Sigmoid colon (tissue), 7 donors: Measurements from ENCODE around the gene TMEM88. TPM values are rescaled to one million over a fixed set of nuclear protein-coding genes. Genes with fewer than 3 reads are reported as not detected.
A peak's percentile ranks its signal among the peaks of the same experiment; 100 is the strongest.

ENCODE experiments used
- DNase-seq: peaks from one replicate; pipeline ENCODE4 v3.0.0-alpha.2; 2019
- H3K27ac ChIP-seq, 4 donors: fragments of 200-600 bp; sonication (generic); one replicate each; pipeline ENCODE4 v1.5.1; 2016 to 2019; ENCODE audit warnings: mild to moderate bottlenecking in 1 of 4
- H3K27me3 ChIP-seq, 3 donors: fragments of 200-600 bp; sonication (generic); one replicate each; pipeline ENCODE4 v1.5.1; 2019; ENCODE audit warnings: mild to moderate bottlenecking in 1 of 3
- H3K36me3 ChIP-seq, 4 donors: fragments of 200-600 bp; sonication (generic); one replicate each; pipeline ENCODE4 v1.5.1; 2016 to 2019
- H3K4me1 ChIP-seq, 4 donors: fragments of 200-600 bp; sonication (generic); one replicate each; pipeline ENCODE4 v1.5.1; 2017 to 2019
- H3K4me3 ChIP-seq, 4 donors: fragments of 200-600 bp; sonication (generic); one replicate each; pipeline ENCODE4 v1.5.1; 2017 to 2019; ENCODE audit warnings: mild to moderate bottlenecking in 2 of 4, moderate library complexity in 1 of 4
- H3K9me3 ChIP-seq, 4 donors: fragments of 200-600 bp in 3 of 4; sonication (generic) in 3 of 4; one replicate each; pipeline versions ENCODE4 v1.5.1 to v1.6.1; 2013 to 2019
- CTCF ChIP-seq, 4 experiments: fragments of 450-650 bp in 3 of 4; fragments of 200-600 bp in 1 of 4; IDR thresholded peaks; one replicate each; pipeline ENCODE4 v1.5.1; 2016 to 2019; ENCODE audit warnings: antibody characterized with exemption in 4 of 4, mild to moderate bottlenecking in 3 of 4, moderate library complexity in 2 of 4
- EP300 ChIP-seq, 4 donors: sonication (generic); formaldehyde crosslinking; IDR thresholded peaks; one replicate each; pipeline ENCODE4 v1.6.1; 2017; ENCODE audit warnings: antibody characterized with exemption in 4 of 4
- POLR2A ChIP-seq, 2 donors: fragments of 450-650 bp; IDR thresholded peaks; one replicate each; pipeline ENCODE4 v1.6.1; 2016; ENCODE audit warnings: antibody characterized with exemption in 2 of 2, mild to moderate bottlenecking in 2 of 2, moderate library complexity in 2 of 2
- POLR2AphosphoS5 ChIP-seq, 4 donors: sonication (generic); formaldehyde crosslinking; IDR thresholded peaks; one replicate each; pipeline ENCODE4 v1.6.1; 2017; ENCODE audit warnings: antibody characterized with exemption in 4 of 4
- WGBS, 2 donors: extraction: QIAGEN DNeasy Blood & Tissue Kit; methylation state at CpG; one replicate each; pipeline ENCODE4 v1.1.7; 2013; 5-methylcytosine and 5-hydroxymethylcytosine counted together
- intact Hi-C: fragments of 100-400 bp; cut with DNase I; formaldehyde crosslinking; loops from one replicate; pipeline ENCODE4 v1.15.1; 2023
- polyA plus RNA-seq, 3 donors: library from polyadenylated mRNA; stranded (reverse); fragments of 200-250 nt; gene quantifications; one replicate each; pipeline ENCODE4 v1.2.3, GENCODE V29; 2013
- total RNA-seq, 4 donors: library from RNA; depleted of rRNA; stranded (reverse); fragments of >200 nt; gene quantifications; one replicate each; pipeline ENCODE4 v1.1.0, GENCODE V29; 2016
- donor health status: healthy with polysubstance abuse.
- donor health status: Bipolar disorder and iron deficiency.
- donor health status: healthy.

TMEM88 gene
- total and polyA plus RNA-seq, 7 donors, result 2.4 to 19.9 (median 10.0) TPM

- intact Hi-C loops, result no loop called here
- Histone ChIP-seq H3K27me3 (no peaks in the 10 kb centered on the region), H3K4me1 (peaks cover 0 to 48% (median 32%) of the 10 kb centered on the region in 4 donors), H3K27ac (peak overlapping the region; percentile 96 to 100 (median 98)), H3K9me3 (no peaks in the 10 kb centered on the region), H3K36me3 (peaks cover 34 to 52% (median 47%) of the 10 kb centered on the region in 4 donors), H3K4me3 (peak overlapping the region in 3 of 4 donors; percentile 61 to 75 (median 71))
- 83 to 86% methylated on average over 15 of the region's 15 CpGs for WGBS, 2 donors
- DNase-seq, result peak; percentile 69
- no peak for TF ChIP-seq POLR2A (IDR thresholded peaks at IDR 0.05)
- no peak for TF ChIP-seq EP300 (IDR thresholded peaks at IDR 0.05)
- no peak for TF ChIP-seq POLR2AphosphoS5 (IDR thresholded peaks at IDR 0.05)
- no peak for TF ChIP-seq CTCF (IDR thresholded peaks at IDR 0.05)
Observed at GRCh38 chr17:7845359-7846062, 9.4 kb upstream of the TMEM88 start.

- H3K4me3 ChIP-seq, result no peak overlapping the region
- H3K27me3 ChIP-seq, result no peaks in the 10 kb centered on the region
- intact Hi-C loops, result no loop called here
- no peaks in the 10 kb centered on the region for H3K9me3 ChIP-seq
- H3K36me3 ChIP-seq, result peaks cover 34 to 59% (median 50%) of the 10 kb centered on the region in 4 donors
- DNase-seq, result peak; percentile 69
- peaks cover 0 to 43% (median 26%) of the 10 kb centered on the region in 4 donors for H3K4me1 ChIP-seq
- TF ChIP-seq POLR2A (IDR thresholded peaks at IDR 0.05) (no peak), EP300 (IDR thresholded peaks at IDR 0.05) (no peak), POLR2AphosphoS5 (IDR thresholded peaks at IDR 0.05) (no peak), CTCF (IDR thresholded peaks at IDR 0.05) (no peak)
- WGBS, 2 donors, result 86 to 91% methylated on average over 22 of the region's 22 CpGs
- peak overlapping the region; percentile 96 to 100 (median 98) for H3K27ac ChIP-seq
Observed at GRCh38 chr17:7846063-7846735, 8.7 kb upstream of the TMEM88 start.

GRCh38 chr17:7846765-7847661, 7.9 kb upstream of the TMEM88 start:
- WGBS, 2 donors, result 87 to 90% methylated on average over 34 of the region's 34 CpGs
- TF ChIP-seq EP300 (IDR thresholded peaks at IDR 0.05) (no peak), POLR2AphosphoS5 (IDR thresholded peaks at IDR 0.05) (no peak), CTCF (IDR thresholded peaks at IDR 0.05) (no peak), POLR2A (IDR thresholded peaks at IDR 0.05) (no peak)

GRCh38 chr17:7848131-7848579, 6.7 kb upstream of the TMEM88 start:
- H3K4me1 ChIP-seq, result peaks cover 0 to 41% (median 27%) of the 10 kb centered on the region in 4 donors
- no peaks in the 10 kb centered on the region for H3K9me3 ChIP-seq
- no peak overlapping the region for H3K4me3 ChIP-seq
- WGBS, 2 donors, result 86 to 87% methylated on average over 20 of the region's 20 CpGs
- peaks cover 39 to 76% (median 58%) of the 10 kb centered on the region in 4 donors for H3K36me3 ChIP-seq
- TF ChIP-seq EP300 (IDR thresholded peaks at IDR 0.05), result no peak
- no peak for TF ChIP-seq POLR2AphosphoS5 (IDR thresholded peaks at IDR 0.05)
- TF ChIP-seq CTCF (IDR thresholded peaks at IDR 0.05), result no peak
- TF ChIP-seq POLR2A (IDR thresholded peaks at IDR 0.05), result no peak
- no peaks in the 10 kb centered on the region for H3K27me3 ChIP-seq
- DNase-seq, result peak; percentile 64
- intact Hi-C loops, result no loop called here
- no peak overlapping the region for H3K27ac ChIP-seq

More at GRCh38 chr17:7846765-7847661, 7.9 kb upstream of the TMEM88 start:
- intact Hi-C loops, result no loop called here
- DNase-seq, result peak; percentile 69
- Histone ChIP-seq H3K4me1 (peaks cover 0 to 48% (median 29%) of the 10 kb centered on the region in 4 donors), H3K27ac (no peak overlapping the region), H3K36me3 (peaks cover 34 to 65% (median 50%) of the 10 kb centered on the region in 4 donors), H3K27me3 (no peaks in the 10 kb centered on the region), H3K4me3 (no peak overlapping the region), H3K9me3 (no peaks in the 10 kb centered on the region)
